Spleen (tissue), 11 donors: ENCODE data around the gene DRC3. TPM values are rescaled to one million over a fixed set of nuclear protein-coding genes. Genes with fewer than 3 reads are reported as not detected.

Experiments used
- DNase-seq: peaks from one replicate; pipeline ENCODE4 v3.0.0-alpha.2; 2020
- H3K27ac ChIP-seq, 8 donors: fragments of 200-600 bp; sonication (generic) in 7 of 8; 1 replicate in 4 of 8; 2 replicates in 4 of 8; pipeline versions ENCODE4 v1.5.0 to v1.8.0; 2016 to 2021; ENCODE audit warnings: inconsistent platforms in 4 of 8, mild to moderate bottlenecking in 4 of 8, moderate library complexity in 1 of 8
- H3K27me3 ChIP-seq, 7 donors: fragments of 200-600 bp; sonication (generic) in 6 of 7; replicated peaks in 1 of 7; 1 replicate in 4 of 7; 2 replicates in 3 of 7; pipeline versions ENCODE4 v1.5.0 to v1.8.0; 2016 to 2021; ENCODE audit warnings: inconsistent platforms in 3 of 7, mild to moderate bottlenecking in 1 of 7
- H3K36me3 ChIP-seq, 6 donors: fragments of 200-600 bp; sonication (generic) in 5 of 6; 1 replicate in 4 of 6; 2 replicates in 2 of 6; pipeline versions ENCODE4 v1.5.0 to v1.8.0; 2016 to 2021; ENCODE audit warnings: inconsistent platforms in 2 of 6
- H3K4me1 ChIP-seq, 6 donors: fragments of 200-600 bp; sonication (generic) in 5 of 6; 1 replicate in 3 of 6; 2 replicates in 3 of 6; pipeline versions ENCODE4 v1.5.0 to v1.8.0; 2016 to 2021; ENCODE audit warnings: inconsistent platforms in 3 of 6
- H3K4me3 ChIP-seq, 8 donors: fragments of 200-600 bp; sonication (generic) in 7 of 8; 1 replicate in 4 of 8; 2 replicates in 4 of 8; pipeline versions ENCODE4 v1.5.0 to v1.8.0; 2016 to 2021; ENCODE audit warnings: inconsistent platforms in 4 of 8, mild to moderate bottlenecking in 4 of 8, moderate library complexity in 2 of 8
- H3K9me3 ChIP-seq, 8 donors: fragments of 200-600 bp; sonication (generic) in 7 of 8; 1 replicate in 4 of 8; 2 replicates in 4 of 8; pipeline versions ENCODE4 v1.5.0 to v1.8.0; 2016 to 2021; ENCODE audit warnings: inconsistent platforms in 4 of 8
- CTCF ChIP-seq, 11 experiments: fragments of 200-600 bp in 7 of 11; fragments of 450-650 bp in 4 of 11; sonication (generic) in 4 of 11; IDR thresholded peaks in 8 of 11; conservative IDR thresholded peaks in 3 of 11; 1 replicate in 7 of 11; 2 replicates in 4 of 11; pipeline versions ENCODE4 v1.4.0 to v1.8.0; 2016 to 2021; ENCODE audit warnings: antibody characterized with exemption in 11 of 11, inconsistent platforms in 4 of 11, mild to moderate bottlenecking in 1 of 11
- POLR2A ChIP-seq, 3 donors: fragments of 450-650 bp; IDR thresholded peaks; one replicate each; pipeline ENCODE4 v1.5.1; 2017; ENCODE audit warnings: antibody characterized with exemption in 3 of 3, mild to moderate bottlenecking in 1 of 3
- POLR2AphosphoS5 ChIP-seq, 3 donors: sonication (generic); formaldehyde crosslinking; IDR thresholded peaks; one replicate each; pipeline ENCODE4 v1.5.1; 2017; ENCODE audit warnings: antibody characterized with exemption in 3 of 3
- WGBS, 5 donors: extraction: QIAGEN DNeasy Blood & Tissue Kit in 3 of 5; methylation state at CpG; one replicate each; pipeline versions ENCODE4 v1.1.5 to v1.1.7; 2013 to 2018; 5-methylcytosine and 5-hydroxymethylcytosine counted together
- intact Hi-C: fragments of 100-400 bp; cut with DNase I; formaldehyde crosslinking; loops from one replicate; pipeline ENCODE4 v1.15.0; 2023; ENCODE audit warnings: low total_unique reads
- polyA plus RNA-seq, 3 donors: library from polyadenylated mRNA; stranded (reverse); fragments of 200-250 nt; gene quantifications; one replicate each; pipeline ENCODE4 v1.2.1, GENCODE V29; 2013
- total RNA-seq, 7 donors: library from RNA; depleted of rRNA in 3 of 7; stranded (reverse); fragments of >200 nt in 3 of 7; fragmentation: NEBNext Ultra II Directional in 4 of 7; extraction: Animal tissue kit (Norgen Biotek cat#: 25700) in 4 of 7; gene quantifications; one replicate each; pipeline versions ENCODE4 v1.1.0 to v1.2.1, GENCODE V29; 2016 to 2021
- donor health status: healthy with polysubstance abuse.
- donor health status: DM: no; HTN: no; CAD: no; lungs with moderate emphysema.
- donor health status: DM: no; HTN: no; CAD: no.
- donor health status: Bipolar disorder and iron deficiency.
- donor health status: healthy.
- donor health status: DM: no; HTN: no; CAD: no.
- donor health status: DM: yes; HTN: yes; CAD: no.

Gene DRC3
- total and polyA plus RNA-seq, 10 donors, result 0.37 to 7.3 (median 2.3) TPM

- no peak for DNase-seq
- no peak overlapping the region for H3K27ac ChIP-seq
- H3K27me3 ChIP-seq, result no peaks in the 10 kb centered on the region
- 96 to 98% (median 98%) methylated on average over 2 of the region's 2 CpGs for WGBS, 5 donors
- intact Hi-C loops, result no loop called here
- no peaks in the 10 kb centered on the region for H3K9me3 ChIP-seq
- H3K36me3 ChIP-seq, result peaks cover 0 to 96% (median 54%) of the 10 kb centered on the region in 6 donors
- no peak for TF ChIP-seq CTCF (IDR thresholded peaks at IDR 0.05 in 8 of 11, conservative IDR thresholded peaks at IDR 0.05 in 3 of 11)
- no peak for TF ChIP-seq POLR2AphosphoS5 (IDR thresholded peaks at IDR 0.05)
- no peak for TF ChIP-seq POLR2A (IDR thresholded peaks at IDR 0.05)
- no peak overlapping the region for H3K4me3 ChIP-seq
- H3K4me1 ChIP-seq, result peaks cover 0 to 6% (median 0%) of the 10 kb centered on the region in 6 donors
Measured at GRCh38 chr17:18019838-18020154, 47.1 kb downstream of the DRC3 start.

- Histone ChIP-seq H3K9me3 (no peaks in the 10 kb centered on the region), H3K27me3 (no peaks in the 10 kb centered on the region), H3K4me1 (peaks cover 0 to 16% (median 6%) of the 10 kb centered on the region in 6 donors), H3K4me3 (no peak overlapping the region), H3K36me3 (peaks cover 0 to 96% (median 44%) of the 10 kb centered on the region in 6 donors), H3K27ac (no peak overlapping the region)
- 95 to 99% (median 97%) methylated on average over 5 to 6 of the region's 6 CpGs for WGBS, 5 donors
- intact Hi-C loops, result no loop called here
- TF ChIP-seq POLR2AphosphoS5 (IDR thresholded peaks at IDR 0.05), result no peak
- TF ChIP-seq POLR2A (IDR thresholded peaks at IDR 0.05), result no peak
- no peak for TF ChIP-seq CTCF (IDR thresholded peaks at IDR 0.05 in 8 of 11, conservative IDR thresholded peaks at IDR 0.05 in 3 of 11)
- peak; percentile 21 for DNase-seq
Measured at GRCh38 chr17:18020971-18021370, 48.3 kb downstream of the DRC3 start.

- Histone ChIP-seq H3K27me3 (no peaks in the 10 kb centered on the region), H3K27ac (no peak overlapping the region), H3K9me3 (no peaks in the 10 kb centered on the region), H3K4me3 (no peak overlapping the region), H3K4me1 (peaks cover 0 to 20% (median 8%) of the 10 kb centered on the region in 6 donors), H3K36me3 (peaks cover 0 to 96% (median 42%) of the 10 kb centered on the region in 6 donors)
- TF ChIP-seq POLR2AphosphoS5 (IDR thresholded peaks at IDR 0.05) (no peak), CTCF (IDR thresholded peaks at IDR 0.05 in 8 of 11, conservative IDR thresholded peaks at IDR 0.05 in 3 of 11) (no peak)
- peak; percentile 24 for DNase-seq
- intact Hi-C loops, result no loop called here
- 94 to 97% (median 96%) methylated on average over 5 of the region's 5 CpGs for WGBS, 5 donors
Measured at GRCh38 chr17:18021372-18021771, 48.7 kb downstream of the DRC3 start.

GRCh38 chr17:18025241-18025944 is 52.7 kb downstream of the DRC3 start:
- H3K4me3 ChIP-seq, result no peak overlapping the region
- H3K9me3 ChIP-seq, result no peaks in the 10 kb centered on the region
- WGBS, 5 donors, result 18 to 51% (median 39%) methylated on average over 5 of the region's 5 CpGs
- no peaks in the 10 kb centered on the region for H3K27me3 ChIP-seq
- intact Hi-C loops, result no loop called here
- no peak for DNase-seq
- H3K27ac ChIP-seq, result peak overlapping the region in 4 of 8 donors; percentile 13 to 64 (median 50)
- H3K4me1 ChIP-seq, result peaks cover 0 to 19% (median 12%) of the 10 kb centered on the region in 6 donors
- H3K36me3 ChIP-seq, result peaks cover 0 to 85% (median 46%) of the 10 kb centered on the region in 6 donors
- no peak for TF ChIP-seq POLR2AphosphoS5 (IDR thresholded peaks at IDR 0.05)
- TF ChIP-seq POLR2A (IDR thresholded peaks at IDR 0.05), result no peak
- no peak for TF ChIP-seq CTCF (IDR thresholded peaks at IDR 0.05 in 8 of 11, conservative IDR thresholded peaks at IDR 0.05 in 3 of 11)
